Fibroblast of lung (primary cell): ENCODE data around the gene PSAT1. TPM values are rescaled to one million over a fixed set of nuclear protein-coding genes. Genes with fewer than 3 reads are reported as not detected.

Experiments
- DNase-seq, 2 donors: peaks; one replicate each; pipeline versions ENCODE4 v3.0.0 to v3.0.0-alpha.2; 2010; ENCODE audit warnings: low read depth in 2 of 2
- H2AFZ ChIP-seq: 2 replicates; pipeline ENCODE4 v1.5.1; 2012; ENCODE audit warnings: low read length, control low read depth, inconsistent platforms
- H3K27ac ChIP-seq: 2 replicates; pipeline ENCODE4 v1.5.1; 2011; ENCODE audit warnings: low read length, control low read depth; ENCODE audit not compliant: insufficient read depth
- H3K27me3 ChIP-seq: 2 replicates; pipeline ENCODE4 v1.5.1; 2011; ENCODE audit warnings: mild to moderate bottlenecking, low read length; ENCODE audit not compliant: control insufficient read depth, insufficient read depth
- H3K36me3 ChIP-seq: 2 replicates; pipeline ENCODE4 v1.5.1; 2011; ENCODE audit warnings: low read length; ENCODE audit not compliant: control insufficient read depth, insufficient read depth
- H3K4me1 ChIP-seq: 2 replicates; pipeline ENCODE4 v1.5.1; 2011; ENCODE audit warnings: low read length; ENCODE audit not compliant: control insufficient read depth, insufficient read depth; ENCODE audit errors: extremely low read depth
- H3K4me2 ChIP-seq: 2 replicates; pipeline ENCODE4 v1.5.1; 2011; ENCODE audit warnings: low read length, control low read depth; ENCODE audit not compliant: insufficient read depth; ENCODE audit errors: extremely low read depth
- H3K4me3 ChIP-seq, 4 experiments: fragments of 200-600 bp in 1 of 4; sonication (generic) in 1 of 4; replicated peaks in 1 of 4; 2 replicates each; pipeline ENCODE4 v1.5.1; 2011 to 2016; ENCODE audit warnings: low read length in 4 of 4, low read depth in 3 of 4, mild to moderate bottlenecking in 3 of 4, control low read depth in 2 of 4, inconsistent platforms in 1 of 4, mixed read lengths in 1 of 4; ENCODE audit not compliant: insufficient read depth in 1 of 4; ENCODE audit errors: control extremely low read depth in 1 of 4
- H3K79me2 ChIP-seq: 2 replicates; pipeline ENCODE4 v1.5.1; 2012; ENCODE audit warnings: mild to moderate bottlenecking, low read length, inconsistent platforms; ENCODE audit not compliant: control insufficient read depth, insufficient read depth
- H3K9ac ChIP-seq: 2 replicates; pipeline ENCODE4 v1.5.1; 2011; ENCODE audit warnings: mild to moderate bottlenecking, low read length, control low read depth; ENCODE audit not compliant: insufficient read depth
- H3K9me3 ChIP-seq: 2 replicates; pipeline ENCODE4 v1.5.1; 2012; ENCODE audit warnings: low read depth, low read length; ENCODE audit not compliant: control insufficient read depth, insufficient read depth
- H4K20me1 ChIP-seq: 2 replicates; pipeline ENCODE4 v1.5.1; 2011; ENCODE audit warnings: low read length; ENCODE audit not compliant: control insufficient read depth, insufficient read depth; ENCODE audit errors: extremely low read depth
- EZH2 ChIP-seq: IDR thresholded peaks from 2 replicates; pipeline ENCODE4 v1.5.1; 2012; ENCODE audit warnings: low read length, control low read depth, mild to moderate bottlenecking; ENCODE audit errors: missing control alignments
- polyA plus RNA-seq, 2 donors: library from polyadenylated mRNA; depleted of rRNA in 1 of 2; stranded (reverse) in 1 of 2; unstranded in 1 of 2; fragments of >200 nt; gene quantifications; 2 replicates each; pipeline ENCODE4 v1.2.1, GENCODE V29; 2011 to 2012; ENCODE audit warnings: missing spikeins in 1 of 2
- total RNA-seq: library from RNA; depleted of rRNA; stranded (reverse); fragments of >200 nt; gene quantifications from 2 replicates; pipeline ENCODE4 v1.2.1, GENCODE V29; 2014
- TF ChIP-seq, protein P1 (sequence below), 2 donors: IDR thresholded peaks in 1 of 2; conservative IDR thresholded peaks in 1 of 2; 1 replicate in 1 of 2; 2 replicates in 1 of 2; pipeline ENCODE4 v1.5.1; 2011 to 2012; ENCODE audit warnings: low read length in 2 of 2, control low read depth in 1 of 2, inconsistent platforms in 1 of 2, low read depth in 1 of 2, mild to moderate bottlenecking in 1 of 2

PSAT1 gene
- total and polyA plus RNA-seq, 2 donors (not counting 1 experiment from before 2014, with no cell fraction given): 74.6 to 115 TPM

DNA sequence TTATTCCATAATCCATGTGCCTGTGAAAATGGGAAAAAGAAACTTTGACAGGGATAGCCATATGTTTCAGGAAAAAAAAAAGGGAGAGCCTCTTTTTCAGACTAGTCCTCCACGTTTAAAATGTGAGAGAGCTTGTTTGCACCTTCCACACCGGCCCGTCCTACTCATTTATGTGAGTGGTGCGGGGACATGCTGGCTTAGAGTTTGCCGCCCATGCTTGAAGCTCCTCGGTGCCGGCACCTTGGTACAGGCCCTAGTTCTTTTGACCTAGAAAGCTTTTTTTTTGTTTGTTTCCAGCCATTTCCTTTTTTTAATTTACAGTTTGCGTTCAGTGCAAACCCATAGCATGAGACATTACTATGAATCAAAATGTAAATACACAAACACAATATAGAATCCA lies 27.8 kb downstream of the PSAT1 start:
- TF ChIP-seq, protein P1, sequence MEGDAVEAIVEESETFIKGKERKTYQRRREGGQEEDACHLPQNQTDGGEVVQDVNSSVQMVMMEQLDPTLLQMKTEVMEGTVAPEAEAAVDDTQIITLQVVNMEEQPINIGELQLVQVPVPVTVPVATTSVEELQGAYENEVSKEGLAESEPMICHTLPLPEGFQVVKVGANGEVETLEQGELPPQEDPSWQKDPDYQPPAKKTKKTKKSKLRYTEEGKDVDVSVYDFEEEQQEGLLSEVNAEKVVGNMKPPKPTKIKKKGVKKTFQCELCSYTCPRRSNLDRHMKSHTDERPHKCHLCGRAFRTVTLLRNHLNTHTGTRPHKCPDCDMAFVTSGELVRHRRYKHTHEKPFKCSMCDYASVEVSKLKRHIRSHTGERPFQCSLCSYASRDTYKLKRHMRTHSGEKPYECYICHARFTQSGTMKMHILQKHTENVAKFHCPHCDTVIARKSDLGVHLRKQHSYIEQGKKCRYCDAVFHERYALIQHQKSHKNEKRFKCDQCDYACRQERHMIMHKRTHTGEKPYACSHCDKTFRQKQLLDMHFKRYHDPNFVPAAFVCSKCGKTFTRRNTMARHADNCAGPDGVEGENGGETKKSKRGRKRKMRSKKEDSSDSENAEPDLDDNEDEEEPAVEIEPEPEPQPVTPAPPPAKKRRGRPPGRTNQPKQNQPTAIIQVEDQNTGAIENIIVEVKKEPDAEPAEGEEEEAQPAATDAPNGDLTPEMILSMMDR (conservative IDR thresholded peaks at IDR 0.05 in 1 of 2, IDR thresholded peaks at IDR 0.05 in 1 of 2; ENCODE audit: low read depth in 1 of 2, low read length in 2 of 2): no peak
- no peak for TF ChIP-seq EZH2
- no peaks in the 10 kb centered on the region for H3K27me3 ChIP-seq
- no peak for DNase-seq
- no peak overlapping the region for H3K9ac ChIP-seq
- no peak overlapping the region for H3K4me3 ChIP-seq
- H3K27ac ChIP-seq: no peak overlapping the region
- no peaks in the 10 kb centered on the region for H3K36me3 ChIP-seq
- H3K4me2 ChIP-seq: no peak overlapping the region
- H3K9me3 ChIP-seq: no peaks in the 10 kb centered on the region
- H4K20me1 ChIP-seq: no peaks in the 10 kb centered on the region
- no peaks in the 10 kb centered on the region for H3K79me2 ChIP-seq
- no peak overlapping the region for H2AFZ ChIP-seq
- H3K4me1 ChIP-seq: no peaks in the 10 kb centered on the region

DNA sequence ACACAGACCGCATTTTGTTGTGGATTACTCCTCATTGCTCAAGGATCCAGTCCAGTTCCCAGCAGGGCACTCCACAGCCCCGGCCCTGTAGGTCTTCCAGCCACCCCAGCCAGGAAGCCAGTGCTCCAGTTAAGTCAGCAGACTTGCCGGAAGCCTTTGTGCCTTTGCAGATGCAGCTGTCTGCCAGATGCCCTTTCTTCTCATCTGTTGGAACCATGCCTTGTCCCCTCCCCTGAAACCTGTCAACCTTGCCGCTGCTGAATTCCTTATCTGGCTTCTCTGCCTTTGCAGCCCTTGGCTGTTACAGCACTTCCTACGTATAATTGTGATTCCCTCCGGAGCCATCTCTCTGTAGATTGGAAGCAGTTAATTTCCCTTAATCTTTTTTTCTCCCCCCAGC lies 28.4 kb downstream of the PSAT1 start:
- H4K20me1 ChIP-seq: no peaks in the 10 kb centered on the region
- no peaks in the 10 kb centered on the region for H3K27me3 ChIP-seq
- H3K9me3 ChIP-seq: no peaks in the 10 kb centered on the region
- no peak overlapping the region for H3K27ac ChIP-seq
- DNase-seq: peak; percentile 42 to 55
- H3K79me2 ChIP-seq: no peaks in the 10 kb centered on the region
- no peak overlapping the region for H3K4me3 ChIP-seq
- TF ChIP-seq, protein P1 (conservative IDR thresholded peaks at IDR 0.05 in 1 of 2, IDR thresholded peaks at IDR 0.05 in 1 of 2; ENCODE audit: low read depth in 1 of 2, low read length in 2 of 2): no peak
- H3K4me1 ChIP-seq: no peaks in the 10 kb centered on the region
- H2AFZ ChIP-seq: no peak overlapping the region
- H3K36me3 ChIP-seq: no peaks in the 10 kb centered on the region
- no peak overlapping the region for H3K9ac ChIP-seq
- H3K4me2 ChIP-seq: no peak overlapping the region

DNA sequence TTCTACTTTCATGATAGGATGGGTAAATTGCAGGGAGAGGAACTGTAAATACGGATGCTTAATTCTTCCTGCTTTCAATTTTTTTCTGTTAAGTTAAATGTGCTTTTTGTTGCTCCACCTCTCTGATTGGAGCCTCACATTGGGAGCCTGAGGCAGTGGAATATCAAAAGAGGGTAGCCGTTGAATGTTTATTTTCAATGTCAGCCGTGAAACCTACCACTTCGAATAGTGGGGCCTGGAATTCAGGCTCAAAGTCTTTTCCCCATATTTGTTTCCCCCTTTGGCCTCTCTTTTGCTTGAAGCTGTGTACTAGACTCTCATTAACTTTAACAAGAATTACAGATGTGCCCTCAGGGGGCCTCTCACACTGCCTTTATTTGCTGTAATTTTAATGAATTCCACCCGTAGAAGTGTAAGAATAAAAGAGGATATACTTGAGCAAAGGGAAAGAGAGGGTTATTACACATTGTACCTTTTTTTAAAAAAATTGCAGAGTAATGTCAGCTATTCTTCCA lies 29.0 kb downstream of the PSAT1 start:
- no peak overlapping the region for H3K4me2 ChIP-seq
- H3K9ac ChIP-seq: no peak overlapping the region
- DNase-seq: no peak
- H3K27ac ChIP-seq: no peak overlapping the region
- H3K36me3 ChIP-seq: no peaks in the 10 kb centered on the region
- H3K4me3 ChIP-seq: no peak overlapping the region
- no peaks in the 10 kb centered on the region for H3K79me2 ChIP-seq
- H2AFZ ChIP-seq: no peak overlapping the region
- H3K9me3 ChIP-seq: no peaks in the 10 kb centered on the region
- no peak for TF ChIP-seq EZH2
- TF ChIP-seq, protein P1 (conservative IDR thresholded peaks at IDR 0.05 in 1 of 2, IDR thresholded peaks at IDR 0.05 in 1 of 2; ENCODE audit: low read depth in 1 of 2, low read length in 2 of 2): no peak
- H3K4me1 ChIP-seq: no peaks in the 10 kb centered on the region
- H4K20me1 ChIP-seq: no peaks in the 10 kb centered on the region
- no peaks in the 10 kb centered on the region for H3K27me3 ChIP-seq
